SK-MEL-5 (cell line): ENCODE measurements around the gene PLCL2. TPM values are rescaled to one million over a fixed set of nuclear protein-coding genes. Genes with fewer than 3 reads are reported as not detected.

Experiments used
- DNase-seq: peaks from one replicate; pipeline ENCODE4 v3.0.0-alpha.2; 2016; ENCODE audit warnings: low read depth, low spot score
- in situ Hi-C: cut with HindIII; loops from 2 replicates; pipeline ENCODE4 v1.10.0; 2016; ENCODE audit warnings: low sequenced_read_pairs, high pct_unique_total_duplicates, low pct_unique_long_range_greater_than_20kb
- total RNA-seq: library from RNA; depleted of rRNA; stranded (reverse); fragments of >200 nt; shearing (Covaris generic); gene quantifications from 2 replicates; pipeline ENCODE4 v1.2.3, GENCODE V29; 2014

The PLCL2 gene
- total RNA-seq, 1 experiment from 2014 or later, result 4.4 TPM

- in situ Hi-C loops, result no loop called here
- DNase-seq, result no peak
These were observed 993 bp downstream of the PLCL2 start for GRCh38 chr3:16885593-16886302.

GRCh38 chr3:16886303-16886683 lies 1.5 kb downstream of the PLCL2 start:
- in situ Hi-C loops, result no loop called here
- DNase-seq, result no peak

GRCh38 chr3:16887130-16887529 lies 2.4 kb downstream of the PLCL2 start:
- DNase-seq, result no peak
- in situ Hi-C loops, result no loop called here

GRCh38 chr3:16888356-16888755 lies 3.6 kb downstream of the PLCL2 start:
- in situ Hi-C loops, result no loop called here
- DNase-seq, result no peak

- in situ Hi-C loops, result no loop called here
These were observed 4.2 kb downstream of the PLCL2 start for GRCh38 chr3:16888785-16889607.

GRCh38 chr3:16890597-16891333 lies 6.0 kb downstream of the PLCL2 start:
- DNase-seq, result peak; percentile 18
- in situ Hi-C loops, result no loop called here

More at GRCh38 chr3:16888785-16889607, 4.2 kb downstream of the PLCL2 start:
- no peak for DNase-seq

GRCh38 chr3:16893618-16894200 lies 9.0 kb downstream of the PLCL2 start:
- in situ Hi-C loops, result no loop called here
- no peak for DNase-seq

- no peak for DNase-seq
- in situ Hi-C loops, result no loop called here
These were observed 11.4 kb downstream of the PLCL2 start for GRCh38 chr3:16896094-16896627.

GRCh38 chr3:16896820-16897219 lies 12.1 kb downstream of the PLCL2 start:
- in situ Hi-C loops, result no loop called here

GRCh38 chr3:16897254-16897926 lies 12.6 kb downstream of the PLCL2 start:
- in situ Hi-C loops, result no loop called here
- DNase-seq, result peak; percentile 62

More at GRCh38 chr3:16896820-16897219, 12.1 kb downstream of the PLCL2 start:
- DNase-seq, result no peak

GRCh38 chr3:16898595-16899395 lies 14.0 kb downstream of the PLCL2 start:
- in situ Hi-C loops, result no loop called here
- DNase-seq, result no peak

GRCh38 chr3:16899919-16900318 lies 15.2 kb downstream of the PLCL2 start:
- in situ Hi-C loops, result no loop called here
- no peak for DNase-seq

GRCh38 chr3:16900779-16901440 lies 16.2 kb downstream of the PLCL2 start:
- in situ Hi-C loops, result no loop called here
- no peak for DNase-seq

- DNase-seq, result no peak
- in situ Hi-C loops, result no loop called here
These were observed 20.0 kb downstream of the PLCL2 start for GRCh38 chr3:16904423-16905417.

GRCh38 chr3:16905704-16906103 lies 20.9 kb downstream of the PLCL2 start:
- in situ Hi-C loops, result no loop called here
- no peak for DNase-seq
